ENCODE results near the gene EDN2.

EDN2 gene

DNA sequence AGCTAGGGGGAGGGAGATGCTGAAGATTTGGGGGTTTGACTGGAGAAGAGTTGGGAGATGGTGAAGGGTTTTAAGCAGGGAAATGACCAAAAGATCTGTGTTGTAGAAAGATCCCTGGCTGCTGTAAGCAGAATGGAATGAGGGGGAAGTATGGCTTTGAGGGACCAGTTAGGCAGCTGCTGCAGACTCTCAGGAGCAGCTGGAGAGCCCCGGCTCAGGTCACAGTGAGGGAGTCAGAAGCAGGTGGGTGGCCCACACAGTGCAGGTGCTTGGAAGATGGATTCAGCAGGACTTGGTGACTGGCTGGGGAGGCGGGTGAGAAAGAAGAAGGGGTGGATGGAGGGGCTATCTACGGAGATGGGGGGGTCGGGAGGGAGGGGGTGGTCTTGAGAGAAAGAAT is 35.7 kb downstream of the EDN2 start:
- Histone ChIP-seq H4K20me1 (ENCODE audit: insufficient read depth, low read length, poor library complexity, severe bottlenecking) (no peaks in the 10 kb centered on the region), H3K9ac (ENCODE audit: low read depth, low read length, poor library complexity, severe bottlenecking) (no peak overlapping the region), H3K4me1 (ENCODE audit: insufficient read depth, low read length, poor library complexity, severe bottlenecking) (no peaks in the 10 kb centered on the region), H3F3A (ENCODE audit: low read depth) (no peaks in the 10 kb centered on the region), H3K27me3 (ENCODE audit: insufficient read depth, low read length, poor library complexity, severe bottlenecking) (no peaks in the 10 kb centered on the region), H3K9me3 (ENCODE audit: insufficient read depth, low read depth, low read length) (peaks cover 15% of the 10 kb centered on the region; the same call in 1 of the 2 replicates), H3K4me2 (ENCODE audit: low read depth, low read length, poor library complexity, severe bottlenecking) (no peak overlapping the region), H3K4me3 (ENCODE audit: low read length, poor library complexity, severe bottlenecking) (no peak overlapping the region), H3K9me2 (replicated peaks; ENCODE audit: low read depth, low read length) (no peaks in the 10 kb centered on the region), H3K36me3 (ENCODE audit: insufficient read depth, low read length) (no peaks in the 10 kb centered on the region), H2AFZ (ENCODE audit: low read length) (no peak overlapping the region), H3K79me2 (ENCODE audit: insufficient read depth, low read length) (no peaks in the 10 kb centered on the region)
- TF ChIP-seq, protein P1, sequence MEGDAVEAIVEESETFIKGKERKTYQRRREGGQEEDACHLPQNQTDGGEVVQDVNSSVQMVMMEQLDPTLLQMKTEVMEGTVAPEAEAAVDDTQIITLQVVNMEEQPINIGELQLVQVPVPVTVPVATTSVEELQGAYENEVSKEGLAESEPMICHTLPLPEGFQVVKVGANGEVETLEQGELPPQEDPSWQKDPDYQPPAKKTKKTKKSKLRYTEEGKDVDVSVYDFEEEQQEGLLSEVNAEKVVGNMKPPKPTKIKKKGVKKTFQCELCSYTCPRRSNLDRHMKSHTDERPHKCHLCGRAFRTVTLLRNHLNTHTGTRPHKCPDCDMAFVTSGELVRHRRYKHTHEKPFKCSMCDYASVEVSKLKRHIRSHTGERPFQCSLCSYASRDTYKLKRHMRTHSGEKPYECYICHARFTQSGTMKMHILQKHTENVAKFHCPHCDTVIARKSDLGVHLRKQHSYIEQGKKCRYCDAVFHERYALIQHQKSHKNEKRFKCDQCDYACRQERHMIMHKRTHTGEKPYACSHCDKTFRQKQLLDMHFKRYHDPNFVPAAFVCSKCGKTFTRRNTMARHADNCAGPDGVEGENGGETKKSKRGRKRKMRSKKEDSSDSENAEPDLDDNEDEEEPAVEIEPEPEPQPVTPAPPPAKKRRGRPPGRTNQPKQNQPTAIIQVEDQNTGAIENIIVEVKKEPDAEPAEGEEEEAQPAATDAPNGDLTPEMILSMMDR (conservative IDR thresholded peaks at IDR 0.05; ENCODE audit: low read length), result no peak
- TF ChIP-seq EZH2phosphoT487 (IDR thresholded peaks at IDR 0.05; ENCODE audit: borderline replicate concordance), result no peak

DNA sequence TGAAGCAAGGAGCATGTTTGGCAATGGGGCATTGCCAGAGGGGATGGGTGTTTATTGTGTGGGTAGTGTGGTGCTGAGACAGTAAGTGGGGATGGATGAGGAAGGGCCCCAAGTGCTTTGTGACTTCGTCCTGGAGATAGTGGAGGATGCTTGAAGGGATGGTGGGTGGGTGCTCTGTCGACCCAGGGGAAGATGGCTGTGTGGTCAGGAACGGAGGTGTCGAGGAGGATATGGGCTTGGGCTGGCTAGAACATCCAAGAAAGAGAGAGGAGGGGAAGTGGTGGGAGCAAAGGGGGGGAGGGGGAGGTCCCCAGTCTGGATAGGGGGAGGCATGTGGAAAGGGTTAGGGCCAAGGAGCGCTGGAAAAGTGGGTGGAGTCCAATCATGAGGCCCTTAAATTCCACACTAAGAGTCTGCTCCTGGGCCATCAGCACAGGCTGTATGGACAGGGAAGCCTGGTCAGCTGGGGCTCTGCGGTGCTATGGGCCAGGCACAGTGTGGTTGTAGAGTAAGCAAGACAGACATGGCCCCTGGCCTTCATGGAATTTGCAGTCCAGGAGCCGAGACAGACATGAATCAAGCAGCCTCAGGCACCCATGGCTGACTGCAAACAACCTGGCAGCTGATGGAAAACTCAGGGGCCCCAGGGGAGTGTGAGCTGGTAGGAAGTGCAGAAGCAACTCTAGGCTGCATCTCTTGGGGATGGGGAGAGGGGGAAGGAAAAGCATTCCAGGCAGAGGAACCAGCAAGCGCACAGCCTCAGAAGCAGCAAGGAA is 36.3 kb downstream of the EDN2 start:
- Histone ChIP-seq H3K79me2 (ENCODE audit: insufficient read depth, low read length) (no peaks in the 10 kb centered on the region), H3K4me3 (ENCODE audit: low read length, poor library complexity, severe bottlenecking) (no peak overlapping the region), H3K27me3 (ENCODE audit: insufficient read depth, low read length, poor library complexity, severe bottlenecking) (no peaks in the 10 kb centered on the region), H3K4me2 (ENCODE audit: low read depth, low read length, poor library complexity, severe bottlenecking) (no peak overlapping the region), H3K4me1 (ENCODE audit: insufficient read depth, low read length, poor library complexity, severe bottlenecking) (no peaks in the 10 kb centered on the region), H3K9me2 (replicated peaks; ENCODE audit: low read depth, low read length) (no peaks in the 10 kb centered on the region), H3F3A (ENCODE audit: low read depth) (no peaks in the 10 kb centered on the region), H3K36me3 (ENCODE audit: insufficient read depth, low read length) (no peaks in the 10 kb centered on the region), H4K20me1 (ENCODE audit: insufficient read depth, low read length, poor library complexity, severe bottlenecking) (no peaks in the 10 kb centered on the region), H2AFZ (ENCODE audit: low read length) (no peak overlapping the region), H3K9ac (ENCODE audit: low read depth, low read length, poor library complexity, severe bottlenecking) (no peak overlapping the region), H3K9me3 (ENCODE audit: insufficient read depth, low read depth, low read length) (peaks cover 15% of the 10 kb centered on the region; the same call in 1 of the 2 replicates)
- no peak for TF ChIP-seq EZH2phosphoT487 (IDR thresholded peaks at IDR 0.05; ENCODE audit: borderline replicate concordance)
- TF ChIP-seq, protein P1 (conservative IDR thresholded peaks at IDR 0.05; ENCODE audit: low read length), result no peak

DNA sequence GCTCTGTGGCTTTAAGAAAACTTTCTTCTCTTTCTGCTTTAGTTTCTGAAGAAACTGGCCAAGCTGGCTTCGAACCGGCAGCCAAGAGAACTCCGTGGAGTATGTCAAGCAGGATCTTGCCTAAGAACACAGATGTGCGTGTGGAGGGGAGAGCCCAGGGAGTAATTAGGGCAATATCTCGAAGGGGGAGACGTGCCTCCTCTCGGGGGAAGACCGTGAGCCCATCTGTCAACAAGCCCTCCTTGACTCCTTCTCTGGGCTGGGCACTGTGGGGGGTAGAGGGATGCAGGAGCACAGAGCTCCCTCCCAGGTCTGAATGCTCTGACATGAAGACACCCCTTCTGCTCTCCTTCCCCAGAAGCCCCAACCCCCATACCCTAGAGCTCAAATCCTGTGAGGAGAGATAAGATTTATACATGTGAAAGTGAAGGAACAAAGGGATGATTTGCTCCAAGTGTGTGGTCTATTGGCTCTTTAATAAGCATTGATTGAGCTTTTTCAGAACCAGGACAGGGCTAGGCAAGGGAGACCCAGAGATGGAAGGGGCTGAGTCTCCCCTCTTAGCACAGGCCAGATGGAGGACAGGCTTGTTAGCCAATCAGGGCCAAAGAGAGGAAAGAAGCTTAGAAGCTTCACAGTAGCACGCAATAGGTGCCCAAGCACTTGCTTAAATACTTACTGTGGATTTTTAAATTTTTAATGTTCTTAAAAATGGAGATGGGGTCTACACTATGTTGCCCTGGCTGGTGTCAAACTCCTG is 37.5 kb downstream of the EDN2 start:
- Histone ChIP-seq H3K9me2 (replicated peaks; ENCODE audit: low read depth, low read length) (no peaks in the 10 kb centered on the region), H3K79me2 (ENCODE audit: insufficient read depth, low read length) (no peaks in the 10 kb centered on the region), H3F3A (ENCODE audit: low read depth) (no peaks in the 10 kb centered on the region), H3K36me3 (ENCODE audit: insufficient read depth, low read length) (no peaks in the 10 kb centered on the region), H3K27me3 (ENCODE audit: insufficient read depth, low read length, poor library complexity, severe bottlenecking) (no peaks in the 10 kb centered on the region), H3K4me1 (ENCODE audit: insufficient read depth, low read length, poor library complexity, severe bottlenecking) (no peaks in the 10 kb centered on the region), H3K9ac (ENCODE audit: low read depth, low read length, poor library complexity, severe bottlenecking) (no peak overlapping the region), H3K4me3 (ENCODE audit: low read length, poor library complexity, severe bottlenecking) (no peak overlapping the region), H3K9me3 (ENCODE audit: insufficient read depth, low read depth, low read length) (peaks cover 15% of the 10 kb centered on the region; the same call in 1 of the 2 replicates), H3K4me2 (ENCODE audit: low read depth, low read length, poor library complexity, severe bottlenecking) (no peak overlapping the region), H2AFZ (ENCODE audit: low read length) (no peak overlapping the region), H4K20me1 (ENCODE audit: insufficient read depth, low read length, poor library complexity, severe bottlenecking) (no peaks in the 10 kb centered on the region)
- TF ChIP-seq, protein P1 (conservative IDR thresholded peaks at IDR 0.05; ENCODE audit: low read length), result no peak
- TF ChIP-seq EZH2phosphoT487 (IDR thresholded peaks at IDR 0.05; ENCODE audit: borderline replicate concordance), result no peak
